Neural cell (in vitro differentiated cells): Measurements from ENCODE around the gene PCDH1.

Source experiments
- CTCF ChIP-seq: fragments of 450-650 bp; IDR thresholded peaks from 2 replicates; pipeline ENCODE4 v1.5.1; 2014; ENCODE audit warnings: antibody characterized with exemption, mild to moderate bottlenecking, moderate library complexity; ENCODE audit not compliant: poor library complexity, severe bottlenecking
- EP300 ChIP-seq: fragments of 450-650 bp; conservative IDR thresholded peaks from 2 replicates; pipeline ENCODE4 v1.6.1; 2014; ENCODE audit warnings: antibody characterized with exemption, mild to moderate bottlenecking, moderate library complexity; ENCODE audit not compliant: poor library complexity, severe bottlenecking
- EZH2 ChIP-seq: fragments of 200-600, 300-800 bp; shearing (Covaris generic), sonication (generic); IDR thresholded peaks from 2 replicates; pipeline ENCODE4 v1.6.1; 2014; ENCODE audit warnings: antibody characterized with exemption, low read length, borderline replicate concordance, mild to moderate bottlenecking; ENCODE audit not compliant: insufficient read depth, poor library complexity, severe bottlenecking
- MXI1 ChIP-seq: fragments of 450-650 bp; conservative IDR thresholded peaks from 2 replicates; pipeline ENCODE4 v1.6.1; 2014; ENCODE audit warnings: antibody characterized with exemption, mild to moderate bottlenecking; ENCODE audit not compliant: poor library complexity, severe bottlenecking
- POLR2AphosphoS5 ChIP-seq: IDR thresholded peaks from 2 replicates; pipeline ENCODE4 v1.6.1; 2012
- RAD21 ChIP-seq: fragments of 450-650 bp; conservative IDR thresholded peaks from 2 replicates; pipeline ENCODE4 v1.6.1; 2014; ENCODE audit warnings: antibody characterized with exemption, mild to moderate bottlenecking, moderate library complexity
- SMC3 ChIP-seq: fragments of 450-650 bp; conservative IDR thresholded peaks from 2 replicates; pipeline ENCODE4 v1.6.1; 2014; ENCODE audit warnings: antibody characterized with exemption, mild to moderate bottlenecking, moderate library complexity; ENCODE audit not compliant: poor library complexity
- TAF1 ChIP-seq: IDR thresholded peaks from 2 replicates; pipeline ENCODE4 v1.6.1; 2012; ENCODE audit warnings: low read depth

- TF ChIP-seq CTCF: no peak
- TF ChIP-seq TAF1: no peak
- TF ChIP-seq RAD21: no peak
- no peak for TF ChIP-seq POLR2AphosphoS5
- TF ChIP-seq EP300: no peak
- TF ChIP-seq EZH2: no peak
- no peak for TF ChIP-seq MXI1
- TF ChIP-seq SMC3: no peak
Observed at GRCh38 chr5:141865406-141865805, 12.8 kb downstream of the PCDH1 start.
